ENCODE data around the gene B3GALT6. TPM values are rescaled to one million over a fixed set of nuclear protein-coding genes. Genes with fewer than 3 reads are reported as not detected.

The B3GALT6 gene
- polyA plus RNA-seq, 2 donors, result 4.5 to 6.7 TPM

DNA sequence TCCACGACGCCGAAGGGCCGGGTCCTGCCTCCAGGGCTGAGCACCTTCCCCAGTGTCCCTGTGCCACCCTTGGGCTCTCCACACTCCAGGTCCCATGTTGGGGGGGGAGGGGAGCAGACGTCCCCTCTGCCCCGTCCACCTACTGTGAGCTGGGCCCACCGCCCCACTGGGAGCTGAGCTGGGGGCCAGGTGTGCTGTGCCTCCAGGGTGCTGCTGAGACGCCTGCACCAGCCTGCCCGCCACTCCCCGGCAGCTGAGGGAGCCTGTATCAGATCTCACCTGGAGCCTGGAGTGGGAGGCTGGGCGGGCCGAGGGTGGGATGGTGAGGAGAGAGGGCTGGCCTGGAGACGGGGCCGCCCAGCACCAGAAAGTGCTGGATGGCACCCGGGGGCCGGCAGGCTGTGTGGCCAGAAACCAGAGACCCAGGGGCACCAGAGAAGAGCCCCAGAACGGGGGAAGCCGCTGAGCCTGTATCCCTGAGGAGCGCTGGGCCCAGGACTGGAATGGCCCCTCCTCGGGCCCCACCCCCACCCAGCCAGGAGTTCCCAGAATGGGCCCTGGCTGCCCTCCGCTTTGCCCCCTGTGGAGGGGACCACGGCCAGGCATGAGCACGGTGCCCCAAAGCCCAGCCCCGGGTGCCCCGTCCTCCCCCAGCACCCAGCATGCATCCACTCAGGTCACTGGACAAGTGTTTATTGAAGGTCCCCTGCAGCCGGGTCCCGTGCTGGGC is 29.0 kb upstream of the B3GALT6 start:
- Histone ChIP-seq H3K36me3 (ENCODE audit: control insufficient read depth in 2 of 2, insufficient read depth in 2 of 2, low read length in 1 of 2) (no peaks in the 10 kb centered on the region), H3K4me3 (ENCODE audit: low read depth in 1 of 2, low read length in 2 of 2) (no peak overlapping the region), H3K4me1 (ENCODE audit: control insufficient read depth in 2 of 2, insufficient read depth in 2 of 2, low read length in 1 of 2) (peaks cover 6 to 8% of the 10 kb centered on the region in 2 donors), H3K9me3 (ENCODE audit: control insufficient read depth in 2 of 2, insufficient read depth in 1 of 2, low read depth in 1 of 2, low read length in 1 of 2) (no peaks in the 10 kb centered on the region), H3K27me3 (ENCODE audit: control insufficient read depth in 1 of 2, insufficient read depth in 2 of 2, low read length in 2 of 2) (peaks cover 0 to 7% of the 10 kb centered on the region in 2 donors), H3K27ac (ENCODE audit: low read depth in 2 of 2, low read length in 1 of 2) (no peak overlapping the region)
- WGBS, 2 donors, result 52 to 71% methylated on average over 25 to 27 of the region's 27 CpGs

DNA sequence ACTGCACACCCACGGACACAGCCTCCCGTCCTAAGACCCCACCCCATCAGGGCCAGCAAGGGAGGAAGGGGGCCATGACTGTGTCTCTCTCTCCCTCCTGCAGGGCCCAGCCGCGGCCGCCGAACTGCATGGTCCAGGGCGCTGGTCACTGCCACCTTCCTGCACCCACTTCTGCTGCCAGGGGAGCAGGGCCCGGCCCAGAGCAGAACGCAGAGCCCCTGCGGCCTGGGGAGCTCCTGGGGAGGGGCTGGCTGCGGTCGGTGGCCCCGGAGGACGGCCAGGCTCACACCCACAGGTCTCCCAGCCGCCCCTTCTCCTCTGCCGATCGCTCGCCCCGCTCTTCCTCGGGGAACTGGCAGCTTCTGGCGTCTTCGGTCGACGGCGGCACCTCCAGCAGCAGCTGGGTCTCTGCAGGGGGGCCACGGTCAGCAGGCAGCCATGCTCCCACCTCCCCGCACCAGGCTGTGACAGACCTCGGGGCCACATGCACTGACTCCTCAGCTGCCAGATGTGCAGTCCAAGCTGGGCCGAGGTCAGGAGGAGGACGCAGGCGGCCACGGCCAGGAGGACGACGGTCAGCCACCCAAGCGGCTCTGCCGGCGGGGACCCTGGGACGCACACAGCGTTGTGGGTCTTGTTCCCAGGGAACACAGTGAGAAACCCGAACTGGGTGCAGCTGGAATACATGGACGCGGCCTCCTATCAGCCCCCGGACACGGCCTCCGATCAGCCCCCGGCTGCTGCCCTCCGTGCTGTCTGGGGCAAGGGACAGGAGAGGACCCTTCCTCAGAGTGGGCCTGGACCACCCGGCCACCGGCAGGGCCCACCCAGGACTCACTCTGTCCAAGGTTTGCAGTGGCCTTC is 28.2 kb upstream of the B3GALT6 start:
- WGBS, 2 donors, result 74 to 78% methylated on average over 42 to 49 of the region's 49 CpGs
- H3K27me3 ChIP-seq (ENCODE audit: control insufficient read depth in 1 of 2, insufficient read depth in 2 of 2, low read length in 2 of 2), result peaks cover 0 to 7% of the 10 kb centered on the region in 2 donors
- H3K36me3 ChIP-seq (ENCODE audit: control insufficient read depth in 2 of 2, insufficient read depth in 2 of 2, low read length in 1 of 2), result no peaks in the 10 kb centered on the region
- peaks cover 10 to 11% of the 10 kb centered on the region in 2 donors for H3K4me1 ChIP-seq (ENCODE audit: control insufficient read depth in 2 of 2, insufficient read depth in 2 of 2, low read length in 1 of 2)
- no peaks in the 10 kb centered on the region for H3K9me3 ChIP-seq (ENCODE audit: control insufficient read depth in 2 of 2, insufficient read depth in 1 of 2, low read depth in 1 of 2, low read length in 1 of 2)
- H3K4me3 ChIP-seq (ENCODE audit: low read depth in 1 of 2, low read length in 2 of 2), result no peak overlapping the region
- H3K27ac ChIP-seq (ENCODE audit: low read depth in 2 of 2, low read length in 1 of 2), result no peak overlapping the region

DNA sequence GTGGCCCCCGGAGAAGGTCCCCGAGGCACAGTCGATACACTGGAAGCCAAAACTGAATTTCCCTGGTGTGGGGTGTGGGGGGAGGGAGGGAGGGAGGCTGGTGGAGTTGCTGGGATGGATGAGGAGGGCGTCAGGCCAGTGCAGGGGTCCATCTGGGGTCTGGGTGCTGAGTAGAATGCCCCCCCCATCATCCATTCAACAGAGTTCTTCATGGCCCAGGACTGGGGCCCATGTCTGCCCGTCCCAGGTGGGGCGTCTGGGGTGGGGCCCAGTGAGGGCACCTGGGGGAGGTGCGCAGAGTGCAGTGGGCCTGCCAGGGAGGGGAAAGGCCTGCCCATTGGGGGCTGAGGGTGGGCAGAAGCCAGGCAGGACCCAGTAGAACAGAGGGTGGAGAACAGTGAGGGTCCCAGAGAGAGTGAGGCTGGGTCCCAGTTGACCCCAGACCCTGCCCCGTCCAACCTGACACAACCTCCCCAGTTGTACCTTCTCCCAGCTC is 27.6 kb upstream of the B3GALT6 start:
- H3K4me1 ChIP-seq (ENCODE audit: control insufficient read depth in 2 of 2, insufficient read depth in 2 of 2, low read length in 1 of 2), result peaks cover 10 to 11% of the 10 kb centered on the region in 2 donors
- H3K36me3 ChIP-seq (ENCODE audit: control insufficient read depth in 2 of 2, insufficient read depth in 2 of 2, low read length in 1 of 2), result no peaks in the 10 kb centered on the region
- no peaks in the 10 kb centered on the region for H3K9me3 ChIP-seq (ENCODE audit: control insufficient read depth in 2 of 2, insufficient read depth in 1 of 2, low read depth in 1 of 2, low read length in 1 of 2)
- no peak overlapping the region for H3K27ac ChIP-seq (ENCODE audit: low read depth in 2 of 2, low read length in 1 of 2)
- peaks cover 0 to 7% of the 10 kb centered on the region in 2 donors for H3K27me3 ChIP-seq (ENCODE audit: control insufficient read depth in 1 of 2, insufficient read depth in 2 of 2, low read length in 2 of 2)
- 86 to 91% methylated on average over 8 of the region's 8 CpGs for WGBS, 2 donors
- H3K4me3 ChIP-seq (ENCODE audit: low read depth in 1 of 2, low read length in 2 of 2), result no peak overlapping the region

DNA sequence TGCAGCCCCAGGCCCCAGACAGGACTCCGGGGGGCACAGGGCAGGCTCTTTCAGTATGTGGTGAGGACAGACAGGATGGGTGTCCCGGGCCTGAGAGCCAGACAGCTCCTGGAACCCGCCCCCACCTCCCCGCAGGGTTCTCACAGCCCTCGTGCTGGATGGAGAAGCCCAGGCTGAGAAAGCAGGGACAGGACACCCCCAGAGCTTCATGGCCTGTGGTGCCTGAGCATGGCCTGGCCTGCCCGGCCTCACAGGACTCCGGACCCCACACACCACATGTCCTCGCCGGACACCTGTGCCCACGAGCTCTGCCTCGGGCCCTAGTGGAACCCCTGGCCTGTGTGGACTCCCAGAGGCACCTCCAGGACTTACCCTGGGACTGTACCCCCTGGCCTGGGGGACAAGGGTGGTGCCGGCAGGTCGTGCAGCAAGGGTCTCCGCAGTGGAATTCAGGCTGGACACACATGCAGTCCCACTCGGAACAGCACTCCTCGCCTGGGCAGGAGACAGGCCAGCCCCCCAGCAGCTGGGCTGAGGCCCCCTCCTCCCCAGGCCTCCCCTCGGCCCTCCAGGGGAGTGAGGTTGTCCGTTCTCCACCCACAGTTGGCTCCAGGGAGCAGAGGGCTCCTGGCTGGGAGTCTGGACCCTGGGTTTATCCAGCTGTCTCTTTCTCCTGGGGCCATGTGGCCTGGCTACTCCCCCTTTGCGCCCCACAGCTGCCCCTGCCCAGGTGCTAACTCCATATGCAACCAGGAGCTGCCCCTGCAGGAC is 26.9 kb upstream of the B3GALT6 start:
- Histone ChIP-seq H3K9me3 (ENCODE audit: control insufficient read depth in 2 of 2, insufficient read depth in 1 of 2, low read depth in 1 of 2, low read length in 1 of 2) (no peaks in the 10 kb centered on the region), H3K36me3 (ENCODE audit: control insufficient read depth in 2 of 2, insufficient read depth in 2 of 2, low read length in 1 of 2) (no peaks in the 10 kb centered on the region), H3K27me3 (ENCODE audit: control insufficient read depth in 1 of 2, insufficient read depth in 2 of 2, low read length in 2 of 2) (peaks cover 0 to 7% of the 10 kb centered on the region in 2 donors), H3K4me1 (ENCODE audit: control insufficient read depth in 2 of 2, insufficient read depth in 2 of 2, low read length in 1 of 2) (peaks cover 10 to 11% of the 10 kb centered on the region in 2 donors), H3K27ac (ENCODE audit: low read depth in 2 of 2, low read length in 1 of 2) (no peak overlapping the region), H3K4me3 (ENCODE audit: low read depth in 1 of 2, low read length in 2 of 2) (peak overlapping the region in 1 of 2 donors; percentile 26)
- WGBS, 2 donors, result 82 to 86% methylated on average over 16 to 19 of the region's 19 CpGs

DNA sequence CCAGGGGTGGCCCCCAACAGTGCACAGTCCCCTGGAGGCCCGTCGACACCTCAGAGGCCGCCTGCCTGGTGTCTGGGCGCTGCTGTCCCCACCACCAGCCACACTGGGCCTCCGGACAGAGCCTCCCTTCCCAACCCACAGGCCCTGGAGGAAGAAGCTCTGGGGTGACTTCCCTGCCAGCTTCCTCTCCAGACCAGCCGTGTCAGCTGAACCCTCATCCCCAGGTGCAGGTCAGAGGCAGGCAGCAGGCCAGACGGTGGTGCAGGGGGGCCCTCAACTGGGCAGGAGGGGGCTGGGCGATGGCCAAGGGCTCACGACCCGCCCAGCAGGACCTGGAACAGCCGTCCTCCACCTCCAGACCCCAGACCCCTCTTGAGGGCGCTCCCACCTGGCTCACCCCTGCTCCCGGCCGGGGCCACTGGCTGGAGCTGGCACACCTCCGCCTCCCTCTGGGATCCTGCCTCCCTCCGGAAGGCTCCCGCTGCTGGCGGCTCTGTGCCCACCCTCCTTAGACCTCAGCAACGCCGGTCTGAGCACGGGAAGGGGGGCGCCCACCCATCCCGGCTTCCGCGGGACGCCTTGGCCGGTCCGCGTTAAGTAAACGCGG is 26.2 kb upstream of the B3GALT6 start:
- Histone ChIP-seq H3K4me3 (ENCODE audit: low read depth in 1 of 2, low read length in 2 of 2) (peak overlapping the region; percentile 26 to 29), H3K9me3 (ENCODE audit: control insufficient read depth in 2 of 2, insufficient read depth in 1 of 2, low read depth in 1 of 2, low read length in 1 of 2) (no peaks in the 10 kb centered on the region), H3K27ac (ENCODE audit: low read depth in 2 of 2, low read length in 1 of 2) (no peak overlapping the region), H3K36me3 (ENCODE audit: control insufficient read depth in 2 of 2, insufficient read depth in 2 of 2, low read length in 1 of 2) (no peaks in the 10 kb centered on the region), H3K27me3 (ENCODE audit: control insufficient read depth in 1 of 2, insufficient read depth in 2 of 2, low read length in 2 of 2) (peaks cover 0 to 5% of the 10 kb centered on the region in 2 donors), H3K4me1 (ENCODE audit: control insufficient read depth in 2 of 2, insufficient read depth in 2 of 2, low read length in 1 of 2) (peaks cover 10 to 11% of the 10 kb centered on the region in 2 donors)
- 25% methylated on average over 31 of the region's 31 CpGs for WGBS, 2 donors

DNA sequence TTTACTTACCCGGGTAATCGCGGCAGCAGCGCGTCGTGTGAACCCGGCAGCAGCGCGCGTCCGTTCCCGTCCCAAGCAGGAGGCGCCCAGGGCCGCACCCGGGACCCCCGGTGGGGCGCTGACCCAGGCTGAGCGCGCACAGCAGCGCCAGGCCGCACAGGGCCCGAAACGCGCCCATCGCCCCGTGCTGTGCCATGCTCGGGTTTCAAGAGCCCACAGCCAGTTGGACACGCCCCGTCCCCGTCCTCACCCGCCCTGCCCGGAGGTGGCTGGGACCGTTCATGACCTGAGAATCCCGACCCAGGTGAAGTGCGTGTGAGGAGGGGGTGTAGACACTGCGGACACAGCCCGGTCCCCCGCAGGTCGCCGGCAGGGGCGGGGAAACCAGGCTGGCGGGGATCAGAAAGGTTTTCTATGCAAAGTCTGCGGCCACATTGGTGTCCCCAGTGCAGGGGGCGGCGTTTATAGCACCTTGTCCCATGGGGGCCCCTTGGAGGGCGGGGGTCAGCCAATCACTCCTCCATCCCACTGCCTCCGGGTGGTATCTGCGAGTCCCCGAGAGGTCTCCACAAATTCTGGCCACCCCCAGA is 25.6 kb upstream of the B3GALT6 start, which contains the start of gene TNFRSF18:
TNFRSF18 (minus strand) TSS at position 217 of the 590 bp plus-strand sequence; CDS start at position 196, 21 bp downstream.
- Histone ChIP-seq H3K9me3 (ENCODE audit: control insufficient read depth in 2 of 2, insufficient read depth in 1 of 2, low read depth in 1 of 2, low read length in 1 of 2) (no peaks in the 10 kb centered on the region), H3K27ac (ENCODE audit: low read depth in 2 of 2, low read length in 1 of 2) (peak within 1 kb of the TSS in 1 of 2 donors; percentile 16), H3K4me1 (ENCODE audit: control insufficient read depth in 2 of 2, insufficient read depth in 2 of 2, low read length in 1 of 2) (peaks cover 10 to 11% of the 10 kb centered on the region in 2 donors), H3K27me3 (ENCODE audit: control insufficient read depth in 1 of 2, insufficient read depth in 2 of 2, low read length in 2 of 2) (no peaks in the 10 kb centered on the region), H3K36me3 (ENCODE audit: control insufficient read depth in 2 of 2, insufficient read depth in 2 of 2, low read length in 1 of 2) (no peaks in the 10 kb centered on the region), H3K4me3 (ENCODE audit: low read depth in 1 of 2, low read length in 2 of 2) (peak within 1 kb of the TSS; percentile 26 to 29)
- 2 to 4% methylated on average over 48 to 49 of the region's 49 CpGs for WGBS, 2 donors

DNA sequence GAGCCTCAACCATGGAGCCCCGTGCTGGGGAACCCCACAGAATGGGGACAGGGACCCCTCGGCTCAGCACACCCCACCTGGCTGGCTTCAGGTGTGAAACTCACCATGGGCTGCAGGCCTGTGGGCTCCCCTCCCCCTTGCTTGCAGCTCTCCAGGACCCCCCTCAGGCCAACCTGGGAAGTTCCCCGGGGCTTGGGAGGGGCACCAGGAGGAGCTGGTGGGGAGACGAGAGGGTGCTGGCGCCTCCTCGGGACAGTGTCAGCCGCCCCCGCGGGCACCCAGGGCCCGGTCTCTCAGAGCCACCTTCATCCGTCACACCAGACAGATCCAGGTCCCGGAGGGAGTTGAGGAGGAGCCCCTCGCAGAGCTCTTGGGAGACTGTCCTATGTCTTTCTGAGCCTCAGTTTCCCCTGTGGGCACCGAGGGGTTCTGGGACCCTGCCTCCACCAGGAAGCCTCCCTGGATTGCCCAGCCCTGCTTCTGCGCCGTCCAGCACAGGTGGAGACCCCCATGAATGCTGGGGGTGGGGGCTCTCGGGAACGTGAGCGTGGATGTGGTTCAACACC is 25.0 kb upstream of the B3GALT6 start:
- no peaks in the 10 kb centered on the region for H3K27me3 ChIP-seq (ENCODE audit: control insufficient read depth in 1 of 2, insufficient read depth in 2 of 2, low read length in 2 of 2)
- peaks cover 10 to 11% of the 10 kb centered on the region in 2 donors for H3K4me1 ChIP-seq (ENCODE audit: control insufficient read depth in 2 of 2, insufficient read depth in 2 of 2, low read length in 1 of 2)
- no peak overlapping the region for H3K27ac ChIP-seq (ENCODE audit: low read depth in 2 of 2, low read length in 1 of 2)
- H3K9me3 ChIP-seq (ENCODE audit: control insufficient read depth in 2 of 2, insufficient read depth in 1 of 2, low read depth in 1 of 2, low read length in 1 of 2), result no peaks in the 10 kb centered on the region
- no peak overlapping the region for H3K4me3 ChIP-seq (ENCODE audit: low read depth in 1 of 2, low read length in 2 of 2)
- WGBS, 2 donors, result 39 to 42% methylated on average over 18 to 19 of the region's 19 CpGs
- no peaks in the 10 kb centered on the region for H3K36me3 ChIP-seq (ENCODE audit: control insufficient read depth in 2 of 2, insufficient read depth in 2 of 2, low read length in 1 of 2)

DNA sequence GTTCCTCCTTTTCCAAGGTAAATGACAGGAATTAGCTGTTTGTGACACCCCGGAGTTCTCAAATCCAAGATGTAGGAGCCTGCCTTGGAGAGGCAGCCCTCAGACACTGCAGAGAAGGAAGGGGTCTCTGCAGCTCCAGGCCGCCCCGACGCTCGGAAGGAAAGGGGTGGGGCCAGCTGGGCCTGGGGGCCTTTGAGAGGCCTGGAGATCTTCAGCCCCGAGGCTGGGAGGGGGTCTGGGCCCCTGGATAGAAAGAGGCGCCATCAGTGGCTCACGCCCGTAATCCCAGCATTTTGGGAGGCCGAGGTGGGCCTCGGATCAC is 24.5 kb upstream of the B3GALT6 start:
- Histone ChIP-seq H3K4me3 (ENCODE audit: low read depth in 1 of 2, low read length in 2 of 2) (no peak overlapping the region), H3K27ac (ENCODE audit: low read depth in 2 of 2, low read length in 1 of 2) (no peak overlapping the region), H3K4me1 (ENCODE audit: control insufficient read depth in 2 of 2, insufficient read depth in 2 of 2, low read length in 1 of 2) (peaks cover 10 to 11% of the 10 kb centered on the region in 2 donors), H3K27me3 (ENCODE audit: control insufficient read depth in 1 of 2, insufficient read depth in 2 of 2, low read length in 2 of 2) (no peaks in the 10 kb centered on the region), H3K9me3 (ENCODE audit: control insufficient read depth in 2 of 2, insufficient read depth in 1 of 2, low read depth in 1 of 2, low read length in 1 of 2) (no peaks in the 10 kb centered on the region), H3K36me3 (ENCODE audit: control insufficient read depth in 2 of 2, insufficient read depth in 2 of 2, low read length in 1 of 2) (no peaks in the 10 kb centered on the region)
- WGBS, 2 donors, result 56 to 63% methylated on average over 11 of the region's 11 CpGs

Measured in esophagus (tissue), 2 donors.